ENCODE measurements around the gene ILDR2.

ILDR2 gene

DNA sequence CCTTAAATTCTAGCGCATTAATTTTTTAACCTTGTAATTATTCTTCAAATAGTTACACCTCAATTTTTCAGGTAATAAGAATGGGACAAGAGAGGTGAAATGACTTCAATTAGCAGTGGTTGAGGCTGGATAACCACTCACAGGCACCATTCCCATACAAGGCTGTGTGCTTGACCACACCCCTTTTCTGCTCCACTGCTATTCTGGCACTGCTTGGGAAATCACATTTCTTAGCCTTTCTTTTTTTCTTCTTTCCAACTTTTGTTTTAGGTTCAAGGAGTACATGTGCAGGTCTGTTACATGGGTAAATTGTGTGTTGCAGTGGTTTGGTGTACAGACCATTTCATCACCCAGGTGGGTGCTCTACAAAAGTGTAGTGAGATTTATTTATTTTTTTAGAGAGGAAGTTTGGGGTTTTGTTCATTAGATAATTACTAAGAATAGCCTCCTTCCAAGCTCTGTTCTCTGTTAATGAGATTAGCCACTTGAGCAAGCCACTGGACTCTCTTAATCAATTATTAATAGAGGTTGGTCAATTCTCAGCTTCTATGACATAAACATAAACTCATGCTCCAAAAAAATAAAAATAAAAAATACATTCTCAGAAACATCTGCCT is 14.4 kb downstream of the ILDR2 start (continued):
- TF ChIP-seq BCL11B (tag by site-specific recombination; IDR thresholded peaks at IDR 0.05; ENCODE audit: low read depth) = no peak
- TF ChIP-seq, protein P1, sequence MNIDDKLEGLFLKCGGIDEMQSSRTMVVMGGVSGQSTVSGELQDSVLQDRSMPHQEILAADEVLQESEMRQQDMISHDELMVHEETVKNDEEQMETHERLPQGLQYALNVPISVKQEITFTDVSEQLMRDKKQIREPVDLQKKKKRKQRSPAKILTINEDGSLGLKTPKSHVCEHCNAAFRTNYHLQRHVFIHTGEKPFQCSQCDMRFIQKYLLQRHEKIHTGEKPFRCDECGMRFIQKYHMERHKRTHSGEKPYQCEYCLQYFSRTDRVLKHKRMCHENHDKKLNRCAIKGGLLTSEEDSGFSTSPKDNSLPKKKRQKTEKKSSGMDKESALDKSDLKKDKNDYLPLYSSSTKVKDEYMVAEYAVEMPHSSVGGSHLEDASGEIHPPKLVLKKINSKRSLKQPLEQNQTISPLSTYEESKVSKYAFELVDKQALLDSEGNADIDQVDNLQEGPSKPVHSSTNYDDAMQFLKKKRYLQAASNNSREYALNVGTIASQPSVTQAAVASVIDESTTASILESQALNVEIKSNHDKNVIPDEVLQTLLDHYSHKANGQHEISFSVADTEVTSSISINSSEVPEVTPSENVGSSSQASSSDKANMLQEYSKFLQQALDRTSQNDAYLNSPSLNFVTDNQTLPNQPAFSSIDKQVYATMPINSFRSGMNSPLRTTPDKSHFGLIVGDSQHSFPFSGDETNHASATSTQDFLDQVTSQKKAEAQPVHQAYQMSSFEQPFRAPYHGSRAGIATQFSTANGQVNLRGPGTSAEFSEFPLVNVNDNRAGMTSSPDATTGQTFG (tag by site-specific recombination; IDR thresholded peaks at IDR 0.05; ENCODE audit: borderline replicate concordance) = no peak
- TF ChIP-seq, protein P2, sequence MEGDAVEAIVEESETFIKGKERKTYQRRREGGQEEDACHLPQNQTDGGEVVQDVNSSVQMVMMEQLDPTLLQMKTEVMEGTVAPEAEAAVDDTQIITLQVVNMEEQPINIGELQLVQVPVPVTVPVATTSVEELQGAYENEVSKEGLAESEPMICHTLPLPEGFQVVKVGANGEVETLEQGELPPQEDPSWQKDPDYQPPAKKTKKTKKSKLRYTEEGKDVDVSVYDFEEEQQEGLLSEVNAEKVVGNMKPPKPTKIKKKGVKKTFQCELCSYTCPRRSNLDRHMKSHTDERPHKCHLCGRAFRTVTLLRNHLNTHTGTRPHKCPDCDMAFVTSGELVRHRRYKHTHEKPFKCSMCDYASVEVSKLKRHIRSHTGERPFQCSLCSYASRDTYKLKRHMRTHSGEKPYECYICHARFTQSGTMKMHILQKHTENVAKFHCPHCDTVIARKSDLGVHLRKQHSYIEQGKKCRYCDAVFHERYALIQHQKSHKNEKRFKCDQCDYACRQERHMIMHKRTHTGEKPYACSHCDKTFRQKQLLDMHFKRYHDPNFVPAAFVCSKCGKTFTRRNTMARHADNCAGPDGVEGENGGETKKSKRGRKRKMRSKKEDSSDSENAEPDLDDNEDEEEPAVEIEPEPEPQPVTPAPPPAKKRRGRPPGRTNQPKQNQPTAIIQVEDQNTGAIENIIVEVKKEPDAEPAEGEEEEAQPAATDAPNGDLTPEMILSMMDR (tag by site-specific recombination; IDR thresholded peaks at IDR 0.05) = no peak
- TF ChIP-seq ZNF768 (tag by site-specific recombination; IDR thresholded peaks at IDR 0.05) = no peak
- TF ChIP-seq ZNF266 (tag by site-specific recombination; IDR thresholded peaks at IDR 0.05; ENCODE audit: low read depth) = no peak
- TF ChIP-seq ZEB2 (tag by site-specific recombination; IDR thresholded peaks at IDR 0.05) = no peak

DNA sequence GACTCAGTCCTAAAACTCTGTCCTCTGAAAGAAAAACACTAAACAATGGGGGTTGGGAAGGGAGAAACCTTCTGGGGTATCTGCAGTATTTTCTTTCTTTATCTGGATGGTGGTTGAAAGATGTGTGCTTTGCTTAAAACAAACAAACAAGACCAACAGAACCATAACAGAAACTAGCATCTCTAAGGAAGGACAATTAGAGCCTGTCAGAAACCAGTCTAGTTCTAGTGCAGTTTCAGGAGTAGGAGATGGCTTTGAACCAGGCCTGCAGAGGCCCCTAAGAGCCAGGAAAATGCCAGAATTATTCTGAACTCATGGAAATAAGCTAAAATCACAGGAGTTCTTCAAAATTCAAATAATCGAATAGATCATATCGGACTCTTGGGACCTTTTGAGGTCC is 18.5 kb downstream of the ILDR2 start:
- POLR2A ChIA-PET = no interaction called here
- CTCF ChIA-PET = interaction anchor here (0.7 to 1.6 kb wide), 3 partner anchors 23 to 583 kb away, joined by 3 to 4 read pairs (median 4); no protein-coding TSS in a partner anchor

More for the DNA sequence above, 18.5 kb downstream of the ILDR2 start:
- TF ChIP-seq, protein P3, sequence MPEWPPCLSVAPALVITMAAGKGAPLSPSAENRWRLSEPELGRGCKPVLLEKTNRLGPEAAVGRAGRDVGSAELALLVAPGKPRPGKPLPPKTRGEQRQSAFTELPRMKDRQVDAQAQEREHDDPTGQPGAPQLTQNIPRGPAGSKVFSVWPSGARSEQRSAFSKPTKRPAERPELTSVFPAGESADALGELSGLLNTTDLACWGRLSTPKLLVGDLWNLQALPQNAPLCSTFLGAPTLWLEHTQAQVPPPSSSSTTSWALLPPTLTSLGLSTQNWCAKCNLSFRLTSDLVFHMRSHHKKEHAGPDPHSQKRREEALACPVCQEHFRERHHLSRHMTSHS (tag by site-specific recombination; IDR thresholded peaks at IDR 0.05) = no peak
- TF ChIP-seq ZNF701 (tag by site-specific recombination; IDR thresholded peaks at IDR 0.05) (no peak), ZNF658 (tag by site-specific recombination; IDR thresholded peaks at IDR 0.05) (no peak), ZNF629 (tag by site-specific recombination; IDR thresholded peaks at IDR 0.05) (no peak), ZNF335 (tag by site-specific recombination; conservative IDR thresholded peaks at IDR 0.05) (no peak), ZNF221 (tag by site-specific recombination; IDR thresholded peaks at IDR 0.05; ENCODE audit: borderline replicate concordance) (no peak), ZNF37A (tag by site-specific recombination; IDR thresholded peaks at IDR 0.05) (no peak), ZNF112 (tag by site-specific recombination; IDR thresholded peaks at IDR 0.05) (no peak), ZNF416 (tag by site-specific recombination; IDR thresholded peaks at IDR 0.05) (no peak), ZNF791 (tag by site-specific recombination; IDR thresholded peaks at IDR 0.05) (no peak), ZNF239 (tag by site-specific recombination; IDR thresholded peaks at IDR 0.05) (no peak), ZNF76 (tag by site-specific recombination; IDR thresholded peaks at IDR 0.05; ENCODE audit: borderline replicate concordance, low read depth) (no peak), ZNF747 (tag by site-specific recombination; IDR thresholded peaks at IDR 0.05) (no peak), ZNF155 (tag by site-specific recombination; IDR thresholded peaks at IDR 0.05) (no peak), FEZF1 (tag by site-specific recombination; IDR thresholded peaks at IDR 0.05) (no peak)
- TF ChIP-seq, protein P4, sequence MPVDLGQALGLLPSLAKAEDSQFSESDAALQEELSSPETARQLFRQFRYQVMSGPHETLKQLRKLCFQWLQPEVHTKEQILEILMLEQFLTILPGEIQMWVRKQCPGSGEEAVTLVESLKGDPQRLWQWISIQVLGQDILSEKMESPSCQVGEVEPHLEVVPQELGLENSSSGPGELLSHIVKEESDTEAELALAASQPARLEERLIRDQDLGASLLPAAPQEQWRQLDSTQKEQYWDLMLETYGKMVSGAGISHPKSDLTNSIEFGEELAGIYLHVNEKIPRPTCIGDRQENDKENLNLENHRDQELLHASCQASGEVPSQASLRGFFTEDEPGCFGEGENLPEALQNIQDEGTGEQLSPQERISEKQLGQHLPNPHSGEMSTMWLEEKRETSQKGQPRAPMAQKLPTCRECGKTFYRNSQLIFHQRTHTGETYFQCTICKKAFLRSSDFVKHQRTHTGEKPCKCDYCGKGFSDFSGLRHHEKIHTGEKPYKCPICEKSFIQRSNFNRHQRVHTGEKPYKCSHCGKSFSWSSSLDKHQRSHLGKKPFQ (tag by site-specific recombination; IDR thresholded peaks at IDR 0.05) = no peak
- TF ChIP-seq, protein P5, sequence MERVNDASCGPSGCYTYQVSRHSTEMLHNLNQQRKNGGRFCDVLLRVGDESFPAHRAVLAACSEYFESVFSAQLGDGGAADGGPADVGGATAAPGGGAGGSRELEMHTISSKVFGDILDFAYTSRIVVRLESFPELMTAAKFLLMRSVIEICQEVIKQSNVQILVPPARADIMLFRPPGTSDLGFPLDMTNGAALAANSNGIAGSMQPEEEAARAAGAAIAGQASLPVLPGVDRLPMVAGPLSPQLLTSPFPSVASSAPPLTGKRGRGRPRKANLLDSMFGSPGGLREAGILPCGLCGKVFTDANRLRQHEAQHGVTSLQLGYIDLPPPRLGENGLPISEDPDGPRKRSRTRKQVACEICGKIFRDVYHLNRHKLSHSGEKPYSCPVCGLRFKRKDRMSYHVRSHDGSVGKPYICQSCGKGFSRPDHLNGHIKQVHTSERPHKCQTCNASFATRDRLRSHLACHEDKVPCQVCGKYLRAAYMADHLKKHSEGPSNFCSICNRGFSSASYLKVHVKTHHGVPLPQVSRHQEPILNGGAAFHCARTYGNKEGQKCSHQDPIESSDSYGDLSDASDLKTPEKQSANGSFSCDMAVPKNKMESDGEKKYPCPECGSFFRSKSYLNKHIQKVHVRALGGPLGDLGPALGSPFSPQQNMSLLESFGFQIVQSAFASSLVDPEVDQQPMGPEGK (tag by site-specific recombination; IDR thresholded peaks at IDR 0.05) = no peak
- TF ChIP-seq, protein P6, sequence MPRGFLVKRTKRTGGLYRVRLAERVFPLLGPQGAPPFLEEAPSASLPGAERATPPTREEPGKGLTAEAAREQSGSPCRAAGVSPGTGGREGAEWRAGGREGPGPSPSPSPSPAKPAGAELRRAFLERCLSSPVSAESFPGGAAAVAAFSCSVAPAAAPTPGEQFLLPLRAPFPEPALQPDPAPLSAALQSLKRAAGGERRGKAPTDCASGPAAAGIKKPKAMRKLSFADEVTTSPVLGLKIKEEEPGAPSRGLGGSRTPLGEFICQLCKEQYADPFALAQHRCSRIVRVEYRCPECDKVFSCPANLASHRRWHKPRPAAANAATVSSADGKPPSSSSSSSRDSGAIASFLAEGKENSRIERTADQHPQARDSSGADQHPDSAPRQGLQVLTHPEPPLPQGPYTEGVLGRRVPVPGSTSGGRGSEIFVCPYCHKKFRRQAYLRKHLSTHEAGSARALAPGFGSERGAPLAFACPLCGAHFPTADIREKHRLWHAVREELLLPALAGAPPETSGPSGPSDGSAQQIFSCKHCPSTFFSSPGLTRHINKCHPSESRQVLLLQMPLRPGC (tag by site-specific recombination; IDR thresholded peaks at IDR 0.05) = no peak
- H3K9me3 ChIP-seq (ENCODE audit: control insufficient read depth, insufficient read depth, low read depth, low read length) = no peaks in the 10 kb centered on the region
- no peak overlapping the region for H3K4me3 ChIP-seq (ENCODE audit: low read depth, low read length)
- no peaks in the 10 kb centered on the region for H3K36me3 ChIP-seq (ENCODE audit: control insufficient read depth in 2 of 2, insufficient read depth in 1 of 2, low read length in 2 of 2)
- H3K4me1 ChIP-seq (ENCODE audit: control insufficient read depth, insufficient read depth, low read length) = peaks cover 13% of the 10 kb centered on the region; the same call in 1 of the 2 replicates
- H3K27ac ChIP-seq (ENCODE audit: extremely low read depth, low read depth, low read length) = no peak overlapping the region

Data from HEK293 (cell line).